ENCODE results near the gene TRA2A.

TRA2A gene

GRCh38 chr7:23470330-23471105 lies 61.3 kb downstream of the TRA2A start, which contains the start of gene IGF2BP3:
Gene IGF2BP3 (minus strand): TSS chr7:23470491. CDS start chr7:23470110, 381 bp downstream.
- DNase-seq (ENCODE audit: low read depth in 3 of 3): peak in 1 of 3 donors; percentile 39

- DNase-seq (ENCODE audit: low read depth in 3 of 3): peak in 1 of 3 donors; percentile 8
Observed at GRCh38 chr7:23469961-23470250, 61.9 kb downstream of the TRA2A start.

GRCh38 chr7:23469150-23469960 lies 62.4 kb downstream of the TRA2A start:
- peak in 1 of 3 donors; percentile 9 for DNase-seq (ENCODE audit: low read depth in 3 of 3)

- DNase-seq (ENCODE audit: low read depth in 3 of 3): peak in 1 of 3 donors; percentile 10
Observed at GRCh38 chr7:23468526-23469149, 63.1 kb downstream of the TRA2A start.

GRCh38 chr7:23467806-23468525 lies 63.8 kb downstream of the TRA2A start:
- DNase-seq (ENCODE audit: low read depth in 3 of 3): peak in 1 of 3 donors; percentile 23

- no peak for DNase-seq (ENCODE audit: low read depth in 3 of 3)
Observed at GRCh38 chr7:23467291-23467805, 64.4 kb downstream of the TRA2A start.

- DNase-seq (ENCODE audit: low read depth in 3 of 3): no peak
Observed at GRCh38 chr7:23462846-23463245, 68.9 kb downstream of the TRA2A start.

GRCh38 chr7:23458044-23458443 lies 73.7 kb downstream of the TRA2A start:
- no peak for DNase-seq (ENCODE audit: low read depth in 3 of 3)

- no peak for DNase-seq (ENCODE audit: low read depth in 3 of 3)
Observed at GRCh38 chr7:23456093-23456492, 75.7 kb downstream of the TRA2A start.

- DNase-seq (ENCODE audit: low read depth in 3 of 3): no peak
Observed at GRCh38 chr7:23454881-23455526, 76.8 kb downstream of the TRA2A start.
